H1 (cell line): Measurements from ENCODE around the gene ELMO1. TPM values are rescaled to one million over a fixed set of nuclear protein-coding genes. Genes with fewer than 3 reads are reported as not detected.

Source experiments
- CTCF ChIA-PET: fragments of 300-600 bp; sonication (Branson Sonifier 250); formaldehyde crosslinking; loops from one replicate; lab custom pipeline; 2021; ENCODE audit not compliant: partially characterized antibody; lab: Charles Lee
- POLR2A ChIA-PET: fragments of 300-600 bp; sonication (Branson Sonifier 250); formaldehyde crosslinking; loops from one replicate; lab custom pipeline; 2021; ENCODE audit warnings: inconsistent platforms; ENCODE audit not compliant: partially characterized antibody; lab: Charles Lee
- DNase-seq, 2 experiments: peaks; one replicate each; pipeline versions ENCODE4 v3.0.0 to v3.0.0-alpha.2; 2010 to 2022; ENCODE audit warnings: low spot score in 2 of 2, low read depth in 1 of 2, mixed read lengths in 1 of 2
- FAIRE-seq: peaks from 2 replicates; lab custom pipeline; 2011; peaks lifted over from hg19 to GRCh38; lab: Jason Lieb, UNC
- H2AFZ ChIP-seq: 2 replicates; pipeline ENCODE4 v1.8.1; 2012; ENCODE audit warnings: low read length, inconsistent platforms
- H2AK5ac ChIP-seq: 2 replicates; pipeline ENCODE4 v1.6.1; 2013; ENCODE audit warnings: low read depth, low read length
- H2BK120ac ChIP-seq: replicated peaks from 2 replicates; pipeline ENCODE3; 2013; ENCODE audit warnings: low read depth, low read length, inconsistent platforms
- H2BK12ac ChIP-seq: 2 replicates; pipeline ENCODE4 v1.6.1; 2013; ENCODE audit warnings: low read depth, low read length
- H2BK15ac ChIP-seq: 2 replicates; pipeline ENCODE4 v1.6.1; 2013; ENCODE audit warnings: low read length
- H2BK20ac ChIP-seq: 2 replicates; pipeline ENCODE4 v1.6.1; 2013; ENCODE audit warnings: low read length
- H2BK5ac ChIP-seq: 2 replicates; pipeline ENCODE4 v1.6.1; 2013; ENCODE audit warnings: low read depth, low read length
- H3K14ac ChIP-seq: 2 replicates; pipeline ENCODE4 v1.6.1; 2013; ENCODE audit warnings: inconsistent platforms; ENCODE audit not compliant: insufficient read length
- H3K18ac ChIP-seq: 2 replicates; pipeline ENCODE4 v1.6.1; 2013; ENCODE audit warnings: low read length; ENCODE audit errors: extremely low read depth
- H3K23ac ChIP-seq: 2 replicates; pipeline ENCODE4 v1.6.1; 2013; ENCODE audit warnings: inconsistent platforms; ENCODE audit not compliant: insufficient read length
- H3K23me2 ChIP-seq: 2 replicates; pipeline ENCODE4 v1.6.1; 2013; ENCODE audit warnings: low read depth, low read length
- H3K27ac ChIP-seq: 2 replicates; pipeline ENCODE4 v1.6.1; 2011; ENCODE audit warnings: low read depth, low read length, inconsistent platforms
- H3K27me3 ChIP-seq, 4 experiments: replicated peaks in 1 of 4; 1 replicate in 1 of 4; 2 replicates in 3 of 4; pipeline versions ENCODE4 v1.6.1 to v1.8.1; 2011 to 2013; ENCODE audit warnings: low read length in 3 of 4, mild to moderate bottlenecking in 3 of 4, inconsistent platforms in 2 of 4, mixed read lengths in 2 of 4, moderate library complexity in 1 of 4; ENCODE audit not compliant: control insufficient read depth in 3 of 4, insufficient read depth in 3 of 4; ENCODE audit errors: extremely low read depth in 1 of 4
- H3K36me3 ChIP-seq, 4 experiments: 2 replicates each; pipeline versions ENCODE4 v1.6.1 to v1.8.1; 2011 to 2013; ENCODE audit warnings: mild to moderate bottlenecking in 4 of 4, low read length in 3 of 4, moderate library complexity in 2 of 4, control low read depth in 1 of 4, inconsistent platforms in 1 of 4; ENCODE audit not compliant: insufficient read depth in 4 of 4, control insufficient read depth in 2 of 4
- H3K4ac ChIP-seq: replicated peaks from 2 replicates; pipeline ENCODE3; 2013; ENCODE audit warnings: low read length, low read depth, mixed read lengths, inconsistent platforms; ENCODE audit not compliant: insufficient read length
- H3K4me1 ChIP-seq, 4 experiments: replicated peaks in 1 of 4; 1 replicate in 1 of 4; 2 replicates in 3 of 4; pipeline versions ENCODE4 v1.6.1 to v1.8.1; 2011 to 2013; ENCODE audit warnings: low read length in 3 of 4, inconsistent platforms in 2 of 4, mixed read lengths in 1 of 4; ENCODE audit not compliant: insufficient read depth in 4 of 4, control insufficient read depth in 3 of 4
- H3K4me2 ChIP-seq, 2 experiments: 2 replicates each; pipeline versions ENCODE4 v1.6.1 to v1.8.1; 2011 to 2013; ENCODE audit warnings: low read depth in 2 of 2, low read length in 2 of 2, control low read depth in 1 of 2, inconsistent platforms in 1 of 2, mild to moderate bottlenecking in 1 of 2; ENCODE audit not compliant: insufficient read depth in 1 of 2
- H3K4me3 ChIP-seq, 4 experiments: fragments of 200-600, 300-600 bp in 1 of 4; sonication (generic), shearing (Covaris generic), sonication (Bioruptor Twin) in 1 of 4; 2 replicates each; pipeline versions ENCODE4 v1.5.1 to v1.8.1; 2011 to 2016; ENCODE audit warnings: low read length in 4 of 4, low read depth in 3 of 4, control low read depth in 2 of 4, inconsistent platforms in 2 of 4, mild to moderate bottlenecking in 2 of 4, mixed read lengths in 1 of 4, moderate library complexity in 1 of 4; ENCODE audit not compliant: insufficient read depth in 2 of 4; ENCODE audit errors: extremely low read depth in 1 of 4
- H3K56ac ChIP-seq: replicated peaks from 2 replicates; pipeline ENCODE3; 2013; ENCODE audit warnings: low read depth, mild to moderate bottlenecking, mixed read lengths, low read length, inconsistent platforms; ENCODE audit not compliant: insufficient read length
- H3K79me1 ChIP-seq: 2 replicates; pipeline ENCODE4 v1.6.1; 2013; ENCODE audit warnings: low read depth, low read length, control low read depth
- H3K79me2 ChIP-seq, 2 experiments: 2 replicates each; pipeline versions ENCODE4 v1.6.1 to v1.8.1; 2012 to 2013; ENCODE audit warnings: low read length in 2 of 2, mild to moderate bottlenecking in 2 of 2, inconsistent platforms in 1 of 2; ENCODE audit not compliant: insufficient read depth in 2 of 2, control insufficient read depth in 1 of 2
- H3K9ac ChIP-seq, 4 experiments: replicated peaks in 1 of 4; 1 replicate in 1 of 4; 2 replicates in 3 of 4; pipeline versions ENCODE4 v1.6.1 to v1.8.1; 2011 to 2013; ENCODE audit warnings: low read depth in 3 of 4, low read length in 3 of 4, control low read depth in 2 of 4, mild to moderate bottlenecking in 2 of 4, moderate library complexity in 2 of 4, inconsistent platforms in 1 of 4; ENCODE audit errors: extremely low read depth in 1 of 4
- H3K9me3 ChIP-seq, 2 experiments: 2 replicates each; pipeline versions ENCODE4 v1.6.1 to v1.8.1; 2012 to 2013; ENCODE audit warnings: mild to moderate bottlenecking in 2 of 2, moderate library complexity in 2 of 2, control low read depth in 1 of 2, inconsistent platforms in 1 of 2, low read depth in 1 of 2, low read length in 1 of 2, mixed read lengths in 1 of 2; ENCODE audit not compliant: insufficient read depth in 2 of 2
- H4K20me1 ChIP-seq, 2 experiments: replicated peaks in 1 of 2; 2 replicates each; pipeline versions ENCODE3 to v1.8.1; 2011 to 2013; ENCODE audit warnings: inconsistent platforms in 2 of 2, low read length in 2 of 2, mild to moderate bottlenecking in 1 of 2; ENCODE audit not compliant: insufficient read depth in 2 of 2, control insufficient read depth in 1 of 2
- H4K5ac ChIP-seq: 2 replicates; pipeline ENCODE4 v1.6.1; 2013; ENCODE audit warnings: low read length, low read depth, mixed read lengths, inconsistent platforms; ENCODE audit not compliant: insufficient read length
- H4K8ac ChIP-seq: 2 replicates; pipeline ENCODE4 v1.8.0; 2013; ENCODE audit warnings: mild to moderate bottlenecking, moderate library complexity, low read length, inconsistent platforms; ENCODE audit not compliant: insufficient read depth; ENCODE audit errors: extremely low read depth
- H4K91ac ChIP-seq: replicated peaks from 2 replicates; pipeline ENCODE3; 2013; ENCODE audit warnings: low read length, mixed read lengths, inconsistent platforms; ENCODE audit not compliant: insufficient read length
- NANOG ChIP-seq: IDR thresholded peaks from 2 replicates; pipeline ENCODE4 v1.6.1; 2011; ENCODE audit warnings: low read length, low read depth, mild to moderate bottlenecking, inconsistent platforms; ENCODE audit not compliant: insufficient read depth, poor library complexity, severe bottlenecking
- PHF8 ChIP-seq: fragments of 200-600 bp; sonication (generic); conservative IDR thresholded peaks from 2 replicates; pipeline ENCODE4 v1.7.1; 2012; ENCODE audit warnings: low read depth, mild to moderate bottlenecking, inconsistent platforms, low read length, moderate library complexity
- RFX5 ChIP-seq: IDR thresholded peaks from 2 replicates; pipeline ENCODE4 v1.6.1; 2011; ENCODE audit warnings: low read depth, low read length, improper control_type of control experiment, borderline replicate concordance
- RXRA ChIP-seq: IDR thresholded peaks from 2 replicates; pipeline ENCODE4 v1.6.1; 2011; ENCODE audit warnings: low read depth, mild to moderate bottlenecking, low read length, moderate library complexity; ENCODE audit not compliant: insufficient read depth
- SP2 ChIP-seq: IDR thresholded peaks from 2 replicates; pipeline ENCODE4 v1.6.1; 2012; ENCODE audit warnings: mild to moderate bottlenecking, low read length, inconsistent platforms
- TAF1 ChIP-seq: IDR thresholded peaks from 2 replicates; pipeline ENCODE4 v1.6.1; 2011; ENCODE audit warnings: mild to moderate bottlenecking, low read depth, low read length
- YY1 ChIP-seq: IDR thresholded peaks from 2 replicates; pipeline ENCODE4 v1.6.1; 2011; ENCODE audit warnings: low read depth, mild to moderate bottlenecking, low read length
- ZNF274 ChIP-seq: IDR thresholded peaks from 2 replicates; pipeline ENCODE4 v1.7.0; 2012; ENCODE audit warnings: low read length, borderline replicate concordance; ENCODE audit errors: extremely low read depth
- WGBS, 2 experiments: shearing (Covaris generic) in 1 of 2; methylation state at CpG; one replicate each; pipeline versions ENCODE4 v1.1.6 to v1.1.7; 2013 to 2015; ENCODE audit warnings: low lambda C conversion rate in 2 of 2, mixed read lengths in 2 of 2, inconsistent platforms in 1 of 2, low coverage in 1 of 2, missing lambda C conversion rate in 1 of 2; ENCODE audit not compliant: insufficient replicate concordance in 2 of 2, insufficient coverage in 1 of 2, insufficient read length in 1 of 2; ENCODE audit errors: extremely low coverage in 1 of 2, missing lambda C conversion rate in 1 of 2; 5-methylcytosine and 5-hydroxymethylcytosine counted together
- polyA plus RNA-seq, 7 experiments: library from polyadenylated mRNA; depleted of rRNA in 3 of 7; stranded (reverse) in 5 of 7; unstranded in 2 of 7; fragments of >200 nt in 5 of 7; fragments of 200-250 nt in 2 of 7; gene quantifications; 1 replicate in 5 of 7; 2 replicates in 1 of 7; 4 replicates in 1 of 7; pipeline versions ENCODE4 v1.2.1 to v1.2.3, GENCODE V29; 2011 to 2013; ENCODE audit warnings: missing spikeins in 2 of 7, mixed read lengths in 2 of 7
- total RNA-seq: library from RNA; stranded (reverse); fragmentation: NEBNext Ultra II Directional; extraction: Animal tissue kit (Norgen Biotek cat#: 25700); gene quantifications from 2 replicates; pipeline ENCODE4 v1.2.1, GENCODE V29; 2021
- TF ChIP-seq, protein P1 (sequence below), 3 experiments: IDR thresholded peaks; 1 replicate in 2 of 3; 2 replicates in 1 of 3; pipeline versions ENCODE4 v1.5.1 to v1.6.1; 2011; ENCODE audit warnings: low read length in 3 of 3, mild to moderate bottlenecking in 3 of 3, inconsistent platforms in 2 of 3, low read depth in 1 of 3, moderate library complexity in 1 of 3; ENCODE audit not compliant: insufficient read depth in 1 of 3; ENCODE audit errors: control extremely low read depth in 1 of 3

ELMO1 gene
- total and polyA plus RNA-seq, 2 of the 8 experiments (the other 6 are each of a cell fraction or from before 2014, with no cell fraction given): 18.4 to 21.0 TPM

DNA sequence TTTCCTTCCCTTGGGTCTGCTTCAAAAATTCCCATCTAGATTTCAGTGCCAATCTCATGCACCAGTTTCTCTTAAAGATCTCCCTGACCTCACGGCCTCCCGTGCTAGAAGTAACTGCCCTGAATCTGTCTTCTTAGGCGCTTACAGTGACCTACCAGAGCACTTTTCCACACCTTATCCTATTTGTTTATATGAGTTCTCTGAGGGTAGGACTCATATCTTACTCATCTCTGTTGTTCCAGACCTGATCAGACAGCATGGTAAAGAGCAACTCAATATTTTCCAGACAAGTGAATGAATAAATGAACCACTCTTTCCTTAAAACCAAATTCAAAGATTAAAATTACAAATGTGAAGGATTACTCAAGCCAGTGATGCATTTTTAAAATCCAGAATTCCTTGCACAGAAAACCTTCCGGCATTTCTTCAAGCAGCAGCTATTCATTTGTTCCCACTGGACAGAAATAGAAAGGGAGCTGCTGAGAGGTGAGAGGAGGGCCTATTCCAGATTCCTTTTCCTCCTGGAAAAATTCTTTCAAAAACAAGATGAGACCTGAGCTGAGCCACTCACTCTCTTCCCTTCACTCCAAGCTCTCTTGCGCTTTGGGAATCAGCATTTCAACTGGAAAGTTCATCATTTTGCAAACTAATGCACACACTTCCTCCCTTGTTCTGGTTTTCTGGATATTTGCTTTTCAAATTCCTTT, 94.6 kb downstream of the ELMO1 start:
- ChIA-PET POLR2A (interaction anchor here (0.7 to 1.2 kb wide), 4 partner anchors 12 to 106 kb away, joined by 3 to 4 read pairs (median 3); no protein-coding TSS in a partner anchor), CTCF (interaction anchor here (0.7 to 3.8 kb wide), 13 partner anchors 9 to 139 kb away, joined by 3 to 40 read pairs (median 3); partner anchors contain the start of gene ELMO1)
- Histone ChIP-seq H3K27me3 (no peaks in the 10 kb centered on the region), H2BK12ac (0 out of 2 replicates have a peak overlapping the region, but pooled peaks have one; percentile 35), H3K14ac (no peak overlapping the region), H3K56ac (no peak overlapping the region), H3K4ac (no peak overlapping the region), H3K18ac (no peak overlapping the region), H2BK5ac (peak overlapping the region; percentile 55), H2BK15ac (0 out of 2 replicates have a peak overlapping the region, but pooled peaks have one; percentile 1), H4K91ac (no peak overlapping the region), H3K4me3 (no peak overlapping the region), H3K79me1 (no peaks in the 10 kb centered on the region; the same call in 1 of the 2 replicates), H3K4me2 (no peak overlapping the region), H2AK5ac (0 out of 2 replicates have a peak overlapping the region, but pooled peaks have one; percentile 3), H3K36me3 (no peaks in the 10 kb centered on the region), H2BK20ac (no peak overlapping the region), H2BK120ac (no peak overlapping the region), H3K27ac (no peak overlapping the region), H4K5ac (no peak overlapping the region), H4K8ac (no peak overlapping the region), H3K79me2 (0 out of 4 replicates have a peak, but pooled peaks cover 0 to 3% of the 10 kb centered on the region in 2 experiments), H3K4me1 (peaks cover 2 to 7% (median 5%) of the 10 kb centered on the region in 4 experiments; a peak in 5 of 7 replicates), H4K20me1 (no peaks in the 10 kb centered on the region), H3K9me3 (no peaks in the 10 kb centered on the region), H3K9ac (no peak overlapping the region), H2AFZ (no peak overlapping the region), H3K23me2 (no peaks in the 10 kb centered on the region), H3K23ac (no peak overlapping the region)
- no peak for DNase-seq
- no peak for FAIRE-seq
- 86% methylated on average over 5 of the region's 5 CpGs; no CpG with 5 or more reads in 1 of the 2 experiments for WGBS, 2 experiments
- TF ChIP-seq RFX5 (no peak), YY1 (no peak), NANOG (no peak), ZNF274 (no peak), SP2 (no peak), RXRA (no peak), PHF8 (no peak), TAF1 (no peak)
- TF ChIP-seq, protein P1, sequence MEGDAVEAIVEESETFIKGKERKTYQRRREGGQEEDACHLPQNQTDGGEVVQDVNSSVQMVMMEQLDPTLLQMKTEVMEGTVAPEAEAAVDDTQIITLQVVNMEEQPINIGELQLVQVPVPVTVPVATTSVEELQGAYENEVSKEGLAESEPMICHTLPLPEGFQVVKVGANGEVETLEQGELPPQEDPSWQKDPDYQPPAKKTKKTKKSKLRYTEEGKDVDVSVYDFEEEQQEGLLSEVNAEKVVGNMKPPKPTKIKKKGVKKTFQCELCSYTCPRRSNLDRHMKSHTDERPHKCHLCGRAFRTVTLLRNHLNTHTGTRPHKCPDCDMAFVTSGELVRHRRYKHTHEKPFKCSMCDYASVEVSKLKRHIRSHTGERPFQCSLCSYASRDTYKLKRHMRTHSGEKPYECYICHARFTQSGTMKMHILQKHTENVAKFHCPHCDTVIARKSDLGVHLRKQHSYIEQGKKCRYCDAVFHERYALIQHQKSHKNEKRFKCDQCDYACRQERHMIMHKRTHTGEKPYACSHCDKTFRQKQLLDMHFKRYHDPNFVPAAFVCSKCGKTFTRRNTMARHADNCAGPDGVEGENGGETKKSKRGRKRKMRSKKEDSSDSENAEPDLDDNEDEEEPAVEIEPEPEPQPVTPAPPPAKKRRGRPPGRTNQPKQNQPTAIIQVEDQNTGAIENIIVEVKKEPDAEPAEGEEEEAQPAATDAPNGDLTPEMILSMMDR (IDR thresholded peaks at IDR 0.05; ENCODE audit: control extremely low read depth in 1 of 3, insufficient read depth in 1 of 3, low read depth in 1 of 3, low read length in 3 of 3): no peak
